ENCODE results near the gene SRRM2. TPM values are rescaled to one million over a fixed set of nuclear protein-coding genes. Genes with fewer than 3 reads are reported as not detected.
A peak's percentile ranks its signal among the peaks of the same experiment; 100 is the strongest.

The SRRM2 gene
- total RNA-seq, 4 donors from 2014 or later = 545 to 3,500 (median 1,361) TPM

GRCh38 chr16:2795395-2796143, 43.1 kb downstream of the SRRM2 start:
- intact Hi-C loops (cut with DNase I; ENCODE audit: low total_unique reads) = no loop called here
- Histone ChIP-seq H3K27ac (peak overlapping the region; percentile 65 to 79 (median 71)), H3K27me3 (peaks cover 27% of the 10 kb centered on the region), H3K36me3 (no peaks in the 10 kb centered on the region), H3K4me1 (peaks cover 0 to 33% (median 17%) of the 10 kb centered on the region in 4 donors), H3K9me3 (no peaks in the 10 kb centered on the region), H3K4me3 (no peak overlapping the region)
- in situ Hi-C loops (cut with MboI; ENCODE audit: low pct_ligation_motif_present in 1 of 4, low pct_unique_long_range_greater_than_20kb in 1 of 4, low sequenced_read_pairs in 3 of 4) = no loop called here
- 35 to 48% methylated on average over 4 to 7 of the region's 7 CpGs for WGBS, 2 donors (ENCODE audit: low coverage in 1 of 2)
- peak; percentile 60 for DNase-seq
- TF ChIP-seq POLR2A (IDR thresholded peaks at IDR 0.05) = no peak
- peak in 1 of 3 donors; percentile 16 for TF ChIP-seq POLR2AphosphoS5 (IDR thresholded peaks at IDR 0.05)

DNA sequence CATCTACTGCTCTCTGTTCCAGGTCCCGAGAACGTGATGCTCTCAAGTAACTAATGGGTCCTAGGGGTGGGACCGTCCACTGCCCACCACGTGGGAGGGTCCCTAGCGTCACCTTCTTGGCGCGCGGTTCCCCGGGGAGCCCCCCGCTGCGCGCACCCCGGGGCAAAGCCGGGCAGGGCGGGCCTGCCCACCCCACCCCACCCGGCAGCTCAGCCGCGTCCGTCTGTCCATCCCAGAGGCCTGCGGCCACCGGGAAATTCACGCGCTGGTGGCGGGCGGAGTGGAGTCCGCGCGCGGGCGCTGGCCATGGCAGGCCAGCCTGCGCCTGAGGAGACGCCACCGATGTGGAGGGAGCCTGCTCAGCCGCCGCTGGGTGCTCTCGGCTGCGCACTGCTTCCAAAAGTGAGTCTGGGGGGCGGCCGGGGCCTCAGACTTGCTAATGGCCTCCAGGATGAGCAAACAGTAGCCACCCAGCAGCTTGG, 46.3 kb downstream of the SRRM2 start:
- WGBS, 2 donors (ENCODE audit: low coverage in 1 of 2) = 90% methylated on average over 39 of the region's 39 CpGs; no CpG with 5 or more reads in 1 of the 2 donors
- in situ Hi-C loops (cut with MboI; ENCODE audit: low pct_ligation_motif_present in 1 of 4, low pct_unique_long_range_greater_than_20kb in 1 of 4, low sequenced_read_pairs in 3 of 4) = no loop called here

DNA sequence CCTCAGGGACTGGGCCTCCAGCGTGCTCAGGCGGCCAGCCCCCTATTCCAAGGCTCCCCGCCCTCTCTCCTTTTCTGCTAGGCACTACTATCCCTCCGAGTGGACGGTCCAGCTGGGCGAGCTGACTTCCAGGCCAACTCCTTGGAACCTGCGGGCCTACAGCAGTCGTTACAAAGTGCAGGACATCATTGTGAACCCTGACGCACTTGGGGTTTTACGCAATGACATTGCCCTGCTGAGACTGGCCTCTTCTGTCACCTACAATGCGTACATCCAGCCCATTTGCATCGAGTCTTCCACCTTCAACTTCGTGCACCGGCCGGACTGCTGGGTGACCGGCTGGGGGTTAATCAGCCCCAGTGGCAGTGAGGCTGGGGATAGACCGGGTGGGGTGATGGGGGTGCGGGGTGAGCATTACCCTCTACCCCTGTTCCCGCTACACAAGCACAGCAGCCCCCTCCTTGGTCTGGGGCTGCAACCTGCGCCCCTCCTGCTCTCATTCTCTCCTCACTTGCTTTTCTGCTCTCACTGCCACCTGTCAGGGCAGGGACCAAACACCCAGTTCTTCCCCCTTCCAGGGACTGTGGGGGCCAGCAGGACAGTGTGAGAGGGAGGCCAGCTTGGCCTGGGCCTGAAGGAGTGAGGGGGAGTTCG, 46.9 kb downstream of the SRRM2 start:
- in situ Hi-C loops (cut with MboI; ENCODE audit: low pct_ligation_motif_present in 1 of 4, low pct_unique_long_range_greater_than_20kb in 1 of 4, low sequenced_read_pairs in 3 of 4) (no loop called here), intact Hi-C loops (cut with DNase I; ENCODE audit: low total_unique reads) (no loop called here)
- WGBS, 2 donors (ENCODE audit: low coverage in 1 of 2) = 84% methylated on average over 21 of the region's 21 CpGs; no CpG with 5 or more reads in 1 of the 2 donors
- Histone ChIP-seq H3K4me1 (peaks cover 0 to 26% (median 15%) of the 10 kb centered on the region in 4 donors), H3K27ac (peak overlapping the region; percentile 70 to 79 (median 76)), H3K36me3 (no peaks in the 10 kb centered on the region), H3K27me3 (peaks cover 9% of the 10 kb centered on the region), H3K9me3 (peaks cover 7 to 9% of the 10 kb centered on the region in 2 donors), H3K4me3 (no peak overlapping the region)
- TF ChIP-seq POLR2AphosphoS5 (IDR thresholded peaks at IDR 0.05) (no peak), POLR2A (IDR thresholded peaks at IDR 0.05) (no peak), CTCF (IDR thresholded peaks at IDR 0.05) (no peak), EP300 (IDR thresholded peaks at IDR 0.05; ENCODE audit: low read depth) (no peak)
- no peak for DNase-seq

More for the DNA sequence above, 46.3 kb downstream of the SRRM2 start:
- peaks cover 0 to 31% (median 17%) of the 10 kb centered on the region in 4 donors for H3K4me1 ChIP-seq
- peaks cover 9% of the 10 kb centered on the region for H3K27me3 ChIP-seq
- H3K27ac ChIP-seq = peak overlapping the region in 3 of 4 donors; percentile 75 to 79 (median 77)
- peaks cover 2 to 3% of the 10 kb centered on the region in 2 donors for H3K9me3 ChIP-seq
- H3K36me3 ChIP-seq = no peaks in the 10 kb centered on the region
- intact Hi-C loops (cut with DNase I; ENCODE audit: low total_unique reads) = no loop called here
- no peak for DNase-seq
- no peak overlapping the region for H3K4me3 ChIP-seq
- TF ChIP-seq POLR2AphosphoS5 (IDR thresholded peaks at IDR 0.05) = no peak
- no peak for TF ChIP-seq CTCF (IDR thresholded peaks at IDR 0.05)
- TF ChIP-seq EP300 (IDR thresholded peaks at IDR 0.05; ENCODE audit: low read depth) = no peak
- no peak for TF ChIP-seq POLR2A (IDR thresholded peaks at IDR 0.05)

DNA sequence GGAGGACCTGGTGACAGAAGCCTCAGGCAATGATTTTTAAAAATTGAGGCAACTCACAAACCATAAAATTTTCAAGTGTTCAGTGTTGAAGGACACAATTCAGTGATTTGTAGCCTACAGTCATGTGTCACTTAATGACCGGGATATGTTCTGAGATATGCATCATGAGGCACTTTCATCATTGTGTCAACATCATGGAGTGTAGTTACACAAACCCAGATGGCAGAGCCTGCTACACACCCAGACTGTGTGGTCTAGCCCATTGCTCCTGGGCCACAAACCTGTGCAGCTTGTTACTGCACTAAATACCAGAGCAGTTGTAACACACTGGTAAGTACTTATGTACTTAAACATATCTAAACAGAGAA, 47.4 kb downstream of the SRRM2 start:
- 57% methylated on average over 1 of the region's 1 CpG; no CpG with 5 or more reads in 1 of the 2 donors for WGBS, 2 donors (ENCODE audit: low coverage in 1 of 2)
- Histone ChIP-seq H3K27me3 (peaks cover 9% of the 10 kb centered on the region), H3K4me3 (no peak overlapping the region), H3K27ac (peak overlapping the region; percentile 70 to 79 (median 76)), H3K4me1 (peaks cover 0 to 26% (median 13%) of the 10 kb centered on the region in 4 donors), H3K9me3 (peaks cover 7 to 9% of the 10 kb centered on the region in 2 donors), H3K36me3 (no peaks in the 10 kb centered on the region)
- peak; percentile 21 for TF ChIP-seq POLR2A (IDR thresholded peaks at IDR 0.05)
- TF ChIP-seq CTCF (IDR thresholded peaks at IDR 0.05) = no peak
- peak in 2 of 3 donors; percentile 62 to 68 for TF ChIP-seq POLR2AphosphoS5 (IDR thresholded peaks at IDR 0.05)
- TF ChIP-seq EP300 (IDR thresholded peaks at IDR 0.05; ENCODE audit: low read depth) = peak; percentile 30
- DNase-seq = peak; percentile 83
- intact Hi-C loops (cut with DNase I; ENCODE audit: low total_unique reads) (no loop called here), in situ Hi-C loops (cut with MboI; ENCODE audit: low pct_ligation_motif_present in 1 of 4, low pct_unique_long_range_greater_than_20kb in 1 of 4, low sequenced_read_pairs in 3 of 4) (no loop called here)

All from transverse colon (tissue), 4 donors.